ENCODE measurements around the gene MYMK. TPM values are rescaled to one million over a fixed set of nuclear protein-coding genes. Genes with fewer than 3 reads are reported as not detected.

Gene MYMK
- total and polyA plus RNA-seq, 2 of the 4 experiments (the other 2 are of a cell fraction): not detected

DNA sequence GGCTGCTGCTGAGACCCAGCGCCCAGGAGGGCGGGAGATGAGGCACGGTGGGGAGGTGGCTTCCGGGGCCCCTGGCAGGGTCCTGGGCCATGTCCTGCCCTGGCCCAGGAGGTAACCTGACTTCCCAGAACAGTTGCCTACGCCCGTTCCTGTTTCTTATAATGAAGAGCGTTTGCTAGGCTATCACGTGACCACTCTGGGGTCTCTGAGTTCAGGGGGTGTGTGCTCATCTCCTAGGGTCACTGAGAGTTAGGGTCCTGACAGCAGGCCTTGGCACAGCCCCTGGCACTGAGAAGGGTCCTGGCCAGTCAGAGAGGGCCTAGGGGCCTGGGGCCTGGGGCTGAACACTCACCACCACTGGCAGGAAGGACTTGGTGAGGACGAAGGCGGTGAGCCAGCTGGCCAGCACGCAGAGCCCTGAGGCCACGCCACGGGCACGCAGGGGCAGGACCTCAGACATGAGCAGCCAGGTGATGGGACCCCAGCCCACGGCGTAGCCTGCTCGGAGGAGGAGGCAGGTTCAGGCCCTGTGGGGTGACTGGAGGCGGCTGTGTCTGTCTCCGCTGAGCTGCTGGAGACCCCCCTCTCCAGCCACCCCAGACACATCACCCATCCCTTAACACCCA is 51.9 kb downstream of the MYMK start:
- H3K79me1 ChIP-seq (ENCODE audit: low read depth in 1 of 2, low read length in 2 of 2): no peaks in the 10 kb centered on the region
- H3K9me3 ChIP-seq (ENCODE audit: control insufficient read depth, insufficient read depth, low read length): no peaks in the 10 kb centered on the region
- dilution Hi-C loops (cut with HindIII; ENCODE audit: low sequenced_read_pairs, unreplicated experiment) (no loop called here), in situ Hi-C loops (cut with MboI; ENCODE audit: low sequenced_read_pairs) (no loop called here), intact Hi-C loops (cut with micrococcal nuclease) (no loop called here)
- H3K9me1 ChIP-seq (ENCODE audit: insufficient read depth, low read length): no peaks in the 10 kb centered on the region
- POLR2A ChIA-PET (ENCODE audit: unreplicated experiment): no interaction called here
- TF ChIP-seq, protein P1, sequence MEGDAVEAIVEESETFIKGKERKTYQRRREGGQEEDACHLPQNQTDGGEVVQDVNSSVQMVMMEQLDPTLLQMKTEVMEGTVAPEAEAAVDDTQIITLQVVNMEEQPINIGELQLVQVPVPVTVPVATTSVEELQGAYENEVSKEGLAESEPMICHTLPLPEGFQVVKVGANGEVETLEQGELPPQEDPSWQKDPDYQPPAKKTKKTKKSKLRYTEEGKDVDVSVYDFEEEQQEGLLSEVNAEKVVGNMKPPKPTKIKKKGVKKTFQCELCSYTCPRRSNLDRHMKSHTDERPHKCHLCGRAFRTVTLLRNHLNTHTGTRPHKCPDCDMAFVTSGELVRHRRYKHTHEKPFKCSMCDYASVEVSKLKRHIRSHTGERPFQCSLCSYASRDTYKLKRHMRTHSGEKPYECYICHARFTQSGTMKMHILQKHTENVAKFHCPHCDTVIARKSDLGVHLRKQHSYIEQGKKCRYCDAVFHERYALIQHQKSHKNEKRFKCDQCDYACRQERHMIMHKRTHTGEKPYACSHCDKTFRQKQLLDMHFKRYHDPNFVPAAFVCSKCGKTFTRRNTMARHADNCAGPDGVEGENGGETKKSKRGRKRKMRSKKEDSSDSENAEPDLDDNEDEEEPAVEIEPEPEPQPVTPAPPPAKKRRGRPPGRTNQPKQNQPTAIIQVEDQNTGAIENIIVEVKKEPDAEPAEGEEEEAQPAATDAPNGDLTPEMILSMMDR (conservative IDR thresholded peaks at IDR 0.05; ENCODE audit: low read depth, low read length): no peak
- TF ChIP-seq RFX5 (IDR thresholded peaks at IDR 0.05; ENCODE audit: low read depth, low read length) (no peak), MXI1 (IDR thresholded peaks at IDR 0.05; ENCODE audit: borderline replicate concordance, low read depth, low read length) (no peak), SMC3 (IDR thresholded peaks at IDR 0.05; ENCODE audit: low read depth, low read length) (no peak), MAFK (IDR thresholded peaks at IDR 0.05; ENCODE audit: low read depth, low read length) (no peak)
- TF ChIP-seq, protein P2, sequence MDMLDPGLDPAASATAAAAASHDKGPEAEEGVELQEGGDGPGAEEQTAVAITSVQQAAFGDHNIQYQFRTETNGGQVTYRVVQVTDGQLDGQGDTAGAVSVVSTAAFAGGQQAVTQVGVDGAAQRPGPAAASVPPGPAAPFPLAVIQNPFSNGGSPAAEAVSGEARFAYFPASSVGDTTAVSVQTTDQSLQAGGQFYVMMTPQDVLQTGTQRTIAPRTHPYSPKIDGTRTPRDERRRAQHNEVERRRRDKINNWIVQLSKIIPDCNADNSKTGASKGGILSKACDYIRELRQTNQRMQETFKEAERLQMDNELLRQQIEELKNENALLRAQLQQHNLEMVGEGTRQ (IDR thresholded peaks at IDR 0.05; ENCODE audit: low read depth, low read length): no peak
- peaks cover 3% of the 10 kb centered on the region; the same call in 1 of the 2 replicates for H3K36me3 ChIP-seq (ENCODE audit: control insufficient read depth, insufficient read depth, low read length)
- H2AK5ac ChIP-seq (ENCODE audit: low read depth, low read length): no peak overlapping the region
- WGBS, 2 experiments (ENCODE audit: extremely low coverage in 2 of 2, insufficient read length in 1 of 2): 83% methylated on average over 17 of the region's 19 CpGs; no CpG with 5 or more reads in 1 of the 2 experiments
- no peak overlapping the region for H3K23ac ChIP-seq (ENCODE audit: low read depth, low read length)
- H4K20me1 ChIP-seq (ENCODE audit: insufficient read depth, low read length): no peaks in the 10 kb centered on the region
- H3K27ac ChIP-seq (ENCODE audit: insufficient read depth, low read length): no peak overlapping the region
- no peak overlapping the region for H2BK20ac ChIP-seq (ENCODE audit: low read depth, low read length)
- H3K4ac ChIP-seq (ENCODE audit: low read depth, low read length): no peak overlapping the region
- no peaks in the 10 kb centered on the region for H3K4me1 ChIP-seq (ENCODE audit: control insufficient read depth, insufficient read depth, low read length)
- H4K8ac ChIP-seq (ENCODE audit: low read depth in 2 of 2, low read length in 2 of 2): no peak overlapping the region
- no peak overlapping the region for H4K5ac ChIP-seq (ENCODE audit: low read depth, low read length)
- H3K14ac ChIP-seq (replicated peaks; ENCODE audit: low read depth, low read length): no peak overlapping the region
- no peaks in the 10 kb centered on the region for H3K27me3 ChIP-seq (ENCODE audit: control insufficient read depth, insufficient read depth, low read length)
- H3K9ac ChIP-seq (ENCODE audit: low read depth, low read length): no peak overlapping the region
- no peak overlapping the region for H2AK9ac ChIP-seq (replicated peaks; ENCODE audit: low read depth, low read length, poor library complexity)
- no TSS peak for BruUV-seq (replicated peaks)
- H3K4me2 ChIP-seq (ENCODE audit: low read depth, low read length): no peak overlapping the region
- no peak overlapping the region for H2BK15ac ChIP-seq (ENCODE audit: low read depth, low read length)
- no peak overlapping the region for H3K18ac ChIP-seq (ENCODE audit: low read depth, low read length)
- H4K91ac ChIP-seq (ENCODE audit: insufficient read depth, low read depth, low read length): no peak overlapping the region
- DNase-seq (no peak), ATAC-seq (ENCODE audit: low read depth) (no peak)
- CTCF ChIA-PET: no interaction called here
- no peak overlapping the region for H2BK120ac ChIP-seq (ENCODE audit: low read depth, low read length)
- H2BK5ac ChIP-seq (ENCODE audit: low read depth, low read length, poor library complexity, severe bottlenecking): no peak overlapping the region
- no peak overlapping the region for H3K4me3 ChIP-seq (ENCODE audit: insufficient read depth, low read depth, low read length)
- no peak overlapping the region for H3K56ac ChIP-seq (ENCODE audit: extremely low read depth, insufficient read depth, low read length)
- H2AFZ ChIP-seq (replicated peaks; ENCODE audit: low read length, poor library complexity): no peak overlapping the region
